ENCODE results near the gene LMAN1.

LMAN1 gene

DNA sequence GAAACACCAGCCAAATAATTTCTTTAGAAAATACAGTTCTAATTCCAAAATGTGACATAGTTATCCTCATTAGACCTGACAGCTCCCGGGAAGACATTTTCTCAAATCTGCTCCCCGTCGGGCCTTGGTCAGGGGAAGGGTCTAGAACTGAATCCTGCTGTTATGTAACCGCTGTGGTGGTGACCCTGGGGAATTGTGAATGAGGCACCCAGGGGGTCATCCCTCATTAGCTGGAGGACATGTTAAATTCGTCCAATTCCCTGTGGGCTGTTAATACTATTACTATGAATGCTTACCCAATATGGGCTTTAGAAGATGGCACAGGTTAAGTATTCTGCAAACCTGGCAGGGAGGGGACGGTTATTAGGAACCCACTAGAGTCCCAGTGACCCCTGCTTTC is 52.4 kb downstream of the LMAN1 start:
- Histone ChIP-seq H3K4me1 (ENCODE audit: control insufficient read depth in 1 of 2, insufficient read depth in 2 of 2, low read length in 2 of 2) (peaks cover 6% of the 10 kb centered on the region in 2 donors), H3K4me3 (ENCODE audit: low read depth in 1 of 2, low read length in 2 of 2) (no peak overlapping the region), H3K36me3 (ENCODE audit: control insufficient read depth in 1 of 2, insufficient read depth in 2 of 2, low read length in 2 of 2) (no peaks in the 10 kb centered on the region), H3K9me3 (ENCODE audit: control insufficient read depth in 1 of 2, low read length in 2 of 2) (no peaks in the 10 kb centered on the region), H3K9ac (ENCODE audit: low read depth in 1 of 2, low read length in 2 of 2) (no peak overlapping the region), H3K27ac (ENCODE audit: low read depth, low read length) (no peak overlapping the region), H3K27me3 (ENCODE audit: control insufficient read depth in 1 of 2, insufficient read depth in 2 of 2, low read length in 2 of 2) (peaks cover 8 to 29% of the 10 kb centered on the region in 2 donors)

DNA sequence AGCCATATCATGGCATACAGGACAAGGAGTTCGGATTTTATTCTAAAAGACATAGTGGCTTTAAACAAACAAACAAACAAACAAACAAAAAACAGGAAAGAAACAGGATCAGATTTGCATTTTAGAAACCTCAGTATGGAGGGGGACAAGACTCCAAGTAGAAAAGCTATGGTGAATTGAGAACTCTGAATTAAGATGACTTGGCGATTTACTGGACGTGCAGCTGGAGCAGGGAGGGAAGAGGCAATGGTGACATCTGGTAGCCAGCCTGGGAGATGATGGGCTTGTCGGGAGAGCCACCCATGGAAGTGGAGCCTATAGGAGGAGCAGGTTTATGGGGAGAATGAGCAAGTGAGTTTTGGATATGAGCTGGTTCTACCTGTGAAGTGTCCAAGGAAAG is 53.8 kb downstream of the LMAN1 start:
- Histone ChIP-seq H3K36me3 (ENCODE audit: control insufficient read depth in 1 of 2, insufficient read depth in 2 of 2, low read length in 2 of 2) (no peaks in the 10 kb centered on the region), H3K9me3 (ENCODE audit: control insufficient read depth in 1 of 2, low read length in 2 of 2) (no peaks in the 10 kb centered on the region), H3K27me3 (ENCODE audit: control insufficient read depth in 1 of 2, insufficient read depth in 2 of 2, low read length in 2 of 2) (peaks cover 6 to 26% of the 10 kb centered on the region in 2 donors), H3K9ac (ENCODE audit: low read depth in 1 of 2, low read length in 2 of 2) (no peak overlapping the region), H3K27ac (ENCODE audit: low read depth, low read length) (no peak overlapping the region), H3K4me3 (ENCODE audit: low read depth in 1 of 2, low read length in 2 of 2) (no peak overlapping the region), H3K4me1 (ENCODE audit: control insufficient read depth in 1 of 2, insufficient read depth in 2 of 2, low read length in 2 of 2) (peaks cover 6% of the 10 kb centered on the region in 2 donors)

DNA sequence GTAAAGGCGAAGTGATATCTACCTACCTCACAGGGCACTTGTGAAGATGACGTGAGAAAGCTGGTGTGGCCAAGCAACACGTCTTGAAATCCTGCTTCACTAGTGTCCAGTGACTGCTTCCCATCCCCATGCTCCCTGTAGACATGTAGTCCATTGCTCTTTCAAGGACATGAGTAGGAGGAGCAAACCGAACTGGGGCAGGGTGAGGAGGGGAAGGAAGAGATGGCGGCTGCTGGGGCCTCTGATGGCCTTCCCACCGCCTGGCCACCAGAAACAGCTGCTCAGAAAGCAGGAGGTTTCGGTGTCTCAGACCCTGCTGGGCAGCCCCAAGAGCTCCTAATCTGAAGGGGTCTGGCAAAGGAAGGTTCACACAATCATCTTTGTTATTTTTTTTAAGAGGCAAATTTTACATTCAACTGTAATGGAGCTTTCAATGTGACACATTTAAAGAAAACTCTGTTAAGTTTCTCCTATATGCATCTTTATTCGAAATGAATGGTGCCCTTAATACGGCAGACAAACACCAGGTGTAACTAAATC is 55.3 kb downstream of the LMAN1 start:
- no peaks in the 10 kb centered on the region for H3K9me3 ChIP-seq (ENCODE audit: control insufficient read depth in 1 of 2, low read length in 2 of 2)
- no peaks in the 10 kb centered on the region for H3K36me3 ChIP-seq (ENCODE audit: control insufficient read depth in 1 of 2, insufficient read depth in 2 of 2, low read length in 2 of 2)
- H3K4me3 ChIP-seq (ENCODE audit: low read depth in 1 of 2, low read length in 2 of 2), result no peak overlapping the region
- peaks cover 1 to 2% of the 10 kb centered on the region in 2 donors for H3K4me1 ChIP-seq (ENCODE audit: control insufficient read depth in 1 of 2, insufficient read depth in 2 of 2, low read length in 2 of 2)
- no peak overlapping the region for H3K9ac ChIP-seq (ENCODE audit: low read depth in 1 of 2, low read length in 2 of 2)
- H3K27ac ChIP-seq (ENCODE audit: low read depth, low read length), result no peak overlapping the region
- peaks cover 10 to 19% of the 10 kb centered on the region in 2 donors for H3K27me3 ChIP-seq (ENCODE audit: control insufficient read depth in 1 of 2, insufficient read depth in 2 of 2, low read length in 2 of 2)

DNA sequence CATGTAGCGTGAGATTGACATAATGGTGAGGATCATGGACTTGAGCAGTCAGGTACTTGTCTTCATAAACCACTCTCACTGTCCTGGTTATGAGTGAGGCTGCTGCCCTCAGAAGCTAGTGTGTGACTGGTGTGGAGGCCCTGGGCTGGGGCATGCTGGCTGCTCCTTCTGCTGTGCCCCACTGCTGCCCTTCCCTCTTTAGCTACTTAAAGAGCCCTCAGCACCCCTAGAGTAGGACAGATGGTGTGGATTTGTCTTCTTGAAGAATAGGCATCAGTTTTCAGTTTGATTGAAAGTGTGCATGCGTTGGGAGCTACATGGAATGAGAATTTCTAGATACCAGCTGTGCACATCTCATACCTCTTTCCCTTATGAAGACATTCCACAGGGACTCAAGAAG is 56.1 kb downstream of the LMAN1 start:
- Histone ChIP-seq H3K4me3 (ENCODE audit: low read depth in 1 of 2, low read length in 2 of 2) (no peak overlapping the region), H3K4me1 (ENCODE audit: control insufficient read depth in 1 of 2, insufficient read depth in 2 of 2, low read length in 2 of 2) (no peaks in the 10 kb centered on the region), H3K27me3 (ENCODE audit: control insufficient read depth in 1 of 2, insufficient read depth in 2 of 2, low read length in 2 of 2) (peaks cover 10 to 19% of the 10 kb centered on the region in 2 donors), H3K9me3 (ENCODE audit: control insufficient read depth in 1 of 2, low read length in 2 of 2) (no peaks in the 10 kb centered on the region), H3K9ac (ENCODE audit: low read depth in 1 of 2, low read length in 2 of 2) (no peak overlapping the region), H3K27ac (ENCODE audit: low read depth, low read length) (no peak overlapping the region), H3K36me3 (ENCODE audit: control insufficient read depth in 1 of 2, insufficient read depth in 2 of 2, low read length in 2 of 2) (no peaks in the 10 kb centered on the region)

DNA sequence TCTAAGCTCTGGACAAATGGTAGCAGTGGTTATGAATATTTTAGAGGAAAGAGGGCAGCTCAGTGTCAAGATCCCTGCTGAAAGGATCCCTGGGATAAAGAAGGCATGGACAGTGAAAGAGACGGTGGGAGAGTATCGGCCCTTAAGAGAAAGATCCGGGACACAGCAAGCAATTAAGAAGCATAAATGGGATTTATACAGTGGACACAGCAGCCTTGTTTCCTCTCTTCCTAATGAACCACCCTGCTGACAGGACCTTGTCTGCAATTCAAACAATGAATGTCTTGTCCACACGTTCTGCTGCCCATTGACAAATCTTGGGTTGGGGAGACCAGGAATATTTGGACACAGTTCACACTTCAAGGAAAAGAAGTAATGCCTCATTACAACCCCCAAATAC is 57.1 kb downstream of the LMAN1 start:
- no peak overlapping the region for H3K9ac ChIP-seq (ENCODE audit: low read depth in 1 of 2, low read length in 2 of 2)
- H3K4me1 ChIP-seq (ENCODE audit: control insufficient read depth in 1 of 2, insufficient read depth in 2 of 2, low read length in 2 of 2), result no peaks in the 10 kb centered on the region
- H3K27me3 ChIP-seq (ENCODE audit: control insufficient read depth in 1 of 2, insufficient read depth in 2 of 2, low read length in 2 of 2), result peaks cover 4 to 15% of the 10 kb centered on the region in 2 donors

DNA sequence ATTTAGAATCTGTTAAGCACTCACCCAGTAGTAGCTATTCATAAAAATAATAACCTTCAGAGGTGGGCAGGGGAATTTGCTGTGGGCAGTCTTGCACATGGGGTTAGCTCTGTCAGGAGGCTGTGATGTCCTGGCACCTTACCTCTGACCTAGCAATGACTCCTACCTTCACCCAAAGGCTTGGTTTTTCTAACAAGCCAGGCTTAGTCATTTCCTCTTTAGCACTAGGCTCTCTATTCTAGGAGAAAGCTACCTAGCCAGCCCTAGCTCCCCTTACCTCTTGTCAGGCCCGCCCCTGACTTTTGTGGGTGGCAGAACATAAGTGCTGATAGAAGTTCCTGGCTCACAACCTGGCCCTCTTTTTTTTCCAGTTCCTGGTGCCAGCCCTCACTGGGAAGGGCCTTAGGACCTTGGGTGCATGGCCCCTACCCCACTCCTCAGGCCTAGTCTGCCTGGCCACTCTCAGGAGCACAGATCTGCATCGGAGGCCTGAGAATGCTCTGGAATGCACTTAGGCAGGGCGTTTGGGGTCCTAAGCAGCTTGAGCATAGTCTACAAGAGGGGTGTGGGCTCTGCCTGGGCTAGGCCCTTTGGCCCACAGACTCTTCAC is 58.3 kb downstream of the LMAN1 start:
- Histone ChIP-seq H3K9me3 (ENCODE audit: control insufficient read depth in 1 of 2, low read length in 2 of 2) (no peaks in the 10 kb centered on the region), H3K27ac (ENCODE audit: low read depth, low read length) (no peak overlapping the region), H3K27me3 (ENCODE audit: control insufficient read depth in 1 of 2, insufficient read depth in 2 of 2, low read length in 2 of 2) (peaks cover 4 to 11% of the 10 kb centered on the region in 2 donors), H3K4me1 (ENCODE audit: control insufficient read depth in 1 of 2, insufficient read depth in 2 of 2, low read length in 2 of 2) (no peaks in the 10 kb centered on the region), H3K4me3 (ENCODE audit: low read depth in 1 of 2, low read length in 2 of 2) (no peak overlapping the region), H3K9ac (ENCODE audit: low read depth in 1 of 2, low read length in 2 of 2) (no peak overlapping the region), H3K36me3 (ENCODE audit: control insufficient read depth in 1 of 2, insufficient read depth in 2 of 2, low read length in 2 of 2) (no peaks in the 10 kb centered on the region)

More for the DNA sequence above, 57.1 kb downstream of the LMAN1 start:
- Histone ChIP-seq H3K36me3 (ENCODE audit: control insufficient read depth in 1 of 2, insufficient read depth in 2 of 2, low read length in 2 of 2) (no peaks in the 10 kb centered on the region), H3K9me3 (ENCODE audit: control insufficient read depth in 1 of 2, low read length in 2 of 2) (no peaks in the 10 kb centered on the region), H3K4me3 (ENCODE audit: low read depth in 1 of 2, low read length in 2 of 2) (no peak overlapping the region), H3K27ac (ENCODE audit: low read depth, low read length) (no peak overlapping the region)

DNA sequence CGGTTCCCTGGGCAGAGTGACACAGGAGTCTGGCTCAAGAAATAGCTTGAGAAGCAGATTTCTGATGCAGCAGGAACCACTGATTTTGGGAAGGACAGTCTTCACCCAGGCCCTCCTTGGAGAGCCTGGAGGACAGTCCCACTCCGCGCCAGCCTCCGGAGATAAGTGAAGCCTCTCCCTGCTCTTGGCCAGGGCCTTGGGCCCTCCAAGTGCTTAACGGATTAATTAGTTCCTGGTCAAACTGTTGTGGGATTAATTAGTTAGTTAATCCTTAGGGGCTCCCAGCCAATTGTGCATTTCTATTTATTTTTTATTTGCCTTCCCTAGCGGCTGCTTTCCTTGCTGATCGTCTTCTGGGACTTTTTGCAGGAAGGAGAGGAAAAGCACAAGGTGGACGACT is 60.2 kb downstream of the LMAN1 start:
- H3K27me3 ChIP-seq (ENCODE audit: control insufficient read depth in 1 of 2, insufficient read depth in 2 of 2, low read length in 2 of 2), result peaks cover 8% of the 10 kb centered on the region in 2 donors
- no peak overlapping the region for H3K9ac ChIP-seq (ENCODE audit: low read depth in 1 of 2, low read length in 2 of 2)
- H3K27ac ChIP-seq (ENCODE audit: low read depth, low read length), result no peak overlapping the region
- H3K36me3 ChIP-seq (ENCODE audit: control insufficient read depth in 1 of 2, insufficient read depth in 2 of 2, low read length in 2 of 2), result no peaks in the 10 kb centered on the region
- no peaks in the 10 kb centered on the region for H3K9me3 ChIP-seq (ENCODE audit: control insufficient read depth in 1 of 2, low read length in 2 of 2)
- no peak overlapping the region for H3K4me3 ChIP-seq (ENCODE audit: low read depth in 1 of 2, low read length in 2 of 2)
- H3K4me1 ChIP-seq (ENCODE audit: control insufficient read depth in 1 of 2, insufficient read depth in 2 of 2, low read length in 2 of 2), result no peaks in the 10 kb centered on the region

DNA sequence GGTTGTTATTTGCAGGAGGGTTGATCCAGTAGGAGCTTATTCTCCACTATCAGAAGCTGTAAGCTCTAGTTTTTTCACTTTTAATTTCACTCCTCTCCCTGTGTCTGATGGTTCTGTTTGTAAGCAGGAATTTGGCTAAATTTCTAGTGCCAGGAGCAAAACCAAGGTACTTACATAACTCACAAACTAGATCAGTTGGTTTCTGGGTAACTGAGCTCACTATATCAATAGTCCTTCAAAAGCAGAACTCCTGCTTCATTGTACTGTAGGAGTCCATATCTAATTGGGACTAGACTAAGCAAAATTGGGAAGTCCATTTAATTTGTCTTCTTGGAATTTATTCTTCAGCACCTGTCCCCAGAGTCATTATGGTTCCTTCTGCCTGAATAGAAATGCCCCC is 65.7 kb downstream of the LMAN1 start:
- Histone ChIP-seq H3K27me3 (ENCODE audit: control insufficient read depth in 1 of 2, insufficient read depth in 2 of 2, low read length in 2 of 2) (peaks cover 5 to 10% of the 10 kb centered on the region in 2 donors), H3K9me3 (ENCODE audit: control insufficient read depth in 1 of 2, low read length in 2 of 2) (no peaks in the 10 kb centered on the region), H3K4me1 (ENCODE audit: control insufficient read depth in 1 of 2, insufficient read depth in 2 of 2, low read length in 2 of 2) (no peaks in the 10 kb centered on the region), H3K27ac (ENCODE audit: low read depth, low read length) (no peak overlapping the region), H3K36me3 (ENCODE audit: control insufficient read depth in 1 of 2, insufficient read depth in 2 of 2, low read length in 2 of 2) (no peaks in the 10 kb centered on the region), H3K9ac (ENCODE audit: low read depth in 1 of 2, low read length in 2 of 2) (no peak overlapping the region), H3K4me3 (ENCODE audit: low read depth in 1 of 2, low read length in 2 of 2) (no peak overlapping the region)

DNA sequence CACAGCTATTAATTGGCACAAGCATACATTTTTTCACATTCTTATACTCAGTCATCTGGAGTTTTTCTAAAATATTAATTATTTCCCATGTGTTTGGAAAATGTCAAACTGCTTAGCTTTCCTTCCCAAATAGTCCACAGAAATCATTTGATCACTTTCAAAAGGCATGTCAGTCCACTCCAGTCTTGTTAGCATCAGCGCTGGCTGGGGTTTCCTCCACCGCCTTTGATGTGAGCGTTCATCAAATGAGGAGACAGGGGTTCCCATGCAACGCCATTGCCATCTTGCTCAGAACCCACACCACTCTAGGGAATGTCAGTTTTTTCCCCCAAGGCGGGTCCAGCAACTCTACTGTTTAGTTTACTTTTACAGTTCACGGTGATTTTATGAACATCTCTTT is 72.7 kb downstream of the LMAN1 start:
- Histone ChIP-seq H3K27ac (ENCODE audit: low read depth, low read length) (no peak overlapping the region), H3K4me1 (ENCODE audit: control insufficient read depth in 1 of 2, insufficient read depth in 2 of 2, low read length in 2 of 2) (no peaks in the 10 kb centered on the region), H3K9ac (ENCODE audit: low read depth in 1 of 2, low read length in 2 of 2) (no peak overlapping the region), H3K27me3 (ENCODE audit: control insufficient read depth in 1 of 2, insufficient read depth in 2 of 2, low read length in 2 of 2) (peaks cover 11 to 20% of the 10 kb centered on the region in 2 donors), H3K36me3 (ENCODE audit: control insufficient read depth in 1 of 2, insufficient read depth in 2 of 2, low read length in 2 of 2) (no peaks in the 10 kb centered on the region), H3K4me3 (ENCODE audit: low read depth in 1 of 2, low read length in 2 of 2) (no peak overlapping the region), H3K9me3 (ENCODE audit: control insufficient read depth in 1 of 2, low read length in 2 of 2) (no peaks in the 10 kb centered on the region)

DNA sequence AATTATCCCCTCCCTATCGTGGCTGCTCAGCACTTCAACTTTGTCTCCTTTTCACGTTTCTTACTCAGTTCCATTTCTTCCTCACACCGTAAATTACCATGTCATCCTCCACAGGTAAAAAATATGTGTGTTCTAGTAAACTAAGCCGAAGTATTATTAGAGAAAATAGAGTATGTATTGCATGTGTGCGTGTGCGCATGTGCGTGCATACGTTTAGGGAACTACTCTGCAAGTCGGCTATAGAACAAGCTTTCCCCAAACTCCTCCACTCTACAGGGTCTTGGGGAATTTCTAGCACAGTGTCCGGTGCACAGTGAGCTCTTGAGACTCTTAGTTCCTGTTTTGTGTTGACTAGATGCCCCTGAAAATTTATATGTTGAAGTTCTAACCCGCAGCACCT is 76.7 kb downstream of the LMAN1 start:
- Histone ChIP-seq H3K27ac (ENCODE audit: low read depth, low read length) (no peak overlapping the region), H3K9ac (ENCODE audit: low read depth in 1 of 2, low read length in 2 of 2) (no peak overlapping the region), H3K36me3 (ENCODE audit: control insufficient read depth in 1 of 2, insufficient read depth in 2 of 2, low read length in 2 of 2) (no peaks in the 10 kb centered on the region), H3K27me3 (ENCODE audit: control insufficient read depth in 1 of 2, insufficient read depth in 2 of 2, low read length in 2 of 2) (peaks cover 21 to 41% of the 10 kb centered on the region in 2 donors), H3K9me3 (ENCODE audit: control insufficient read depth in 1 of 2, low read length in 2 of 2) (no peaks in the 10 kb centered on the region), H3K4me3 (ENCODE audit: low read depth in 1 of 2, low read length in 2 of 2) (no peak overlapping the region), H3K4me1 (ENCODE audit: control insufficient read depth in 1 of 2, insufficient read depth in 2 of 2, low read length in 2 of 2) (no peaks in the 10 kb centered on the region)
